Activated naive CD8-positive, alpha-beta T cell treated with anti-CD3 and anti-CD28 coated beads for 36 hours (primary cell): ENCODE measurements around the gene MAGEB6. TPM values are rescaled to one million over a fixed set of nuclear protein-coding genes. Genes with fewer than 3 reads are reported as not detected.
"Not testable (repeated sequence)": the region's sequence is repeated elsewhere in the genome, so short reads cannot be mapped to it uniquely, and the experiment has no call there.

ENCODE experiments used
- DNase-seq: peaks from one replicate; pipeline ENCODE4 v3.0.0; 2021
- H3K27ac Mint-ChIP-seq: one replicate; pipeline ENCODE4 v1.8.0; 2022; ENCODE audit warnings: mild to moderate bottlenecking, moderate library complexity, mixed read lengths
- H3K27me3 Mint-ChIP-seq: one replicate; pipeline ENCODE4 v1.8.0; 2022; ENCODE audit warnings: mild to moderate bottlenecking, mixed read lengths
- H3K36me3 Mint-ChIP-seq: one replicate; pipeline ENCODE4 v1.8.0; 2021; ENCODE audit warnings: mild to moderate bottlenecking, mixed read lengths
- H3K4me1 Mint-ChIP-seq: one replicate; pipeline ENCODE4 v1.8.0; 2021; ENCODE audit warnings: mixed read lengths
- H3K4me3 Mint-ChIP-seq: one replicate; pipeline ENCODE4 v1.8.0; 2022; ENCODE audit warnings: mild to moderate bottlenecking, moderate library complexity, mixed read lengths
- H3K9me3 Mint-ChIP-seq: one replicate; pipeline ENCODE4 v1.8.0; 2022; ENCODE audit warnings: mixed read lengths
- total RNA-seq, 2 experiments: library from RNA; stranded (reverse); gene quantifications; one replicate each; pipeline ENCODE4 v1.2.3, GENCODE V29; 2021

MAGEB6 gene, protein sequence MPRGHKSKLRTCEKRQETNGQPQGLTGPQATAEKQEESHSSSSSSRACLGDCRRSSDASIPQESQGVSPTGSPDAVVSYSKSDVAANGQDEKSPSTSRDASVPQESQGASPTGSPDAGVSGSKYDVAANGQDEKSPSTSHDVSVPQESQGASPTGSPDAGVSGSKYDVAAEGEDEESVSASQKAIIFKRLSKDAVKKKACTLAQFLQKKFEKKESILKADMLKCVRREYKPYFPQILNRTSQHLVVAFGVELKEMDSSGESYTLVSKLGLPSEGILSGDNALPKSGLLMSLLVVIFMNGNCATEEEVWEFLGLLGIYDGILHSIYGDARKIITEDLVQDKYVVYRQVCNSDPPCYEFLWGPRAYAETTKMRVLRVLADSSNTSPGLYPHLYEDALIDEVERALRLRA
- not detected for total RNA-seq

DNA sequence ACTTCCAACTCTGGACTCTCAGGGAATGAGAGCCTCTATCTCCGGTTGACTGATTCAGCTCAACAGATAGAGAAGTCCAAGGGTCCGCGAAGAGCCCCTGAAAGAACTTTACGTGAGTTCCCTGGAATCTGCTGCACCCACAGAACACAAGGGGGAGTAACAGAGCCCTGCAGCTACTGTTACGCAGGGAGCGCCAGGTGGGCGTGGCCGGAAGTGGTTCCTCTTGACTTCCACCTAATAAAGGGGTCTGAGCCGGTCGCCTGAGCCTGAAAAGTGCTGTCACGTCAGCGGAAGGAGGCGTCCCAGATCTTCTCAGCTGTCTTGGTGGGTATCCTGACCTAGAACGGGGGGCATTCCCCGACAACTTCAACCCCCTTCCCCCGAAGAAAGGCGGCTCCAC lies at the start of gene MAGEB6:
Gene MAGEB6, plus strand, starts transcription at position 237 of the 400 bp plus-strand sequence. CDS start 1,407 bp downstream, outside the sequence.
- Mint-ChIP-seq H3K4me3 (no peak within 1 kb of the TSS), H3K36me3 (no peaks in the 10 kb centered on the region), H3K27ac (no peak within 1 kb of the TSS), H3K9me3 (no peaks in the 10 kb centered on the region), H3K4me1 (no peaks in the 10 kb centered on the region), H3K27me3 (no peaks in the 10 kb centered on the region)
- DNase-seq: no peak

DNA sequence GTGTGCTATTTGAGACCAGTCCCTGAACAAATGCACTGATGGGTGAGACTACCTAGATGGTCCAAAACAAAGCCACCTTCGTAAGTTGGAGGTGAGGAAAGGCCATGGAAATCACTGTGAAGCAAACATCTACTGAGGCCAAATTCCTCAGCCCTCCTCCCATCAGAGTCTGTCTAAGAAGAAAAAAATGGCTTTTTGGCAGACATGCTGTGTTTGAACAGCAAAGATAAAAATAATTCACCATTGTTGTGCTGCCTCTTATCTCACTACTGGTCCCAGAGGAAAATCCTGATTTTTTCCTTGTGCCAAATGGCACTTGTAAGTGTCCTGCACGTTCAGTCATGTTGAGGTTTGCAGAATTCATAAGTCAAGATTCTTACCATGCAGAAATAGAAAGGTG lies 46.2 kb upstream of the MAGEB6 start:
- H3K9me3 Mint-ChIP-seq: no peaks in the 10 kb centered on the region

DNA sequence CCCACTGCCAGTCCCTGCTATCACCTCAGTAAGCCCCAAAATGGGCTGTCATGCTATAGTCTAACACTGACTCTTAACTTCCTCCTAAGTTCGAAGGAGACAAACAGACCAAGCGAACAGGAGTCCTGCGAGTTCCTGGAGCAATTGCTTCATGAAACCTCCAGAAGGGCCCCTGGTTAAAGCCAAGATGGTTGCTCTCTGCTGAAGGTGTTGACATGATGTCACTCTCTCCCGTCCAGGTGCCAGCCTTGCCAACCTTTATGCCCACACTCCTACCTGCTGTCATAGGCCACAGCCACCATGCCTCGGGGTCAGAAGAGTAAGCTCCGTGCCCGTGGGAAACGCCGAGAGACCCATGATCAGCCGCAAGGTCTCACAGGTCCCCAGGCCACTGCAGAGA lies 31.9 kb upstream of the MAGEB6 start, which contains the start of gene MAGEB6B:
Gene MAGEB6B, plus strand, starts transcription at position 301 of the 400 bp plus-strand sequence. Its CDS starts 0 bp downstream, at position 301.
- DNase-seq: no peak
- no peak within 1 kb of the TSS for H3K4me3 Mint-ChIP-seq
- no peak within 1 kb of the TSS for H3K27ac Mint-ChIP-seq
- no peaks in the 10 kb centered on the region for H3K36me3 Mint-ChIP-seq
- H3K4me1 Mint-ChIP-seq: no peaks in the 10 kb centered on the region
- no peaks in the 10 kb centered on the region for H3K27me3 Mint-ChIP-seq
- H3K9me3 Mint-ChIP-seq: no peaks in the 10 kb centered on the region

More for the DNA sequence above, 46.2 kb upstream of the MAGEB6 start:
- no peaks in the 10 kb centered on the region for H3K36me3 Mint-ChIP-seq
- H3K27ac Mint-ChIP-seq: no peak overlapping the region
- H3K4me3 Mint-ChIP-seq: no peak overlapping the region
- no peaks in the 10 kb centered on the region for H3K4me1 Mint-ChIP-seq
- no peak for DNase-seq
- H3K27me3 Mint-ChIP-seq: no peaks in the 10 kb centered on the region

DNA sequence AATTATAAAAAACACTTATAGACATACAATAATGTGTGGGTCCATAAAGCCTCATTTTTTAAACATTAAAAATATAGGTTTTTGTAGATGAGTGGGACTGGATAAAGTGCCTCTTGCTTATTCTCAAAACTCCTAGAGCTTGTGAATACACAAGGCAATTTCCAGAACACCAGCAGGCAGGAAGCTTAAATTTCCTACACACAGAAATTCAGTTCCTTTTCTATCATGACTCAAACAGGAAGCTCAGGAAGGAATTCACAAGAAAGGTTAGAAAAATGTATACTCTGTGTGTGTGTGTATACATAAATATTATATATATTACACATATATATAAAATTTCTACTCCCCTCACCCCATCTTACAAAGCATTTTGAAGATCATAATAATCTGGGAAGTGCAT lies 11.3 kb downstream of the MAGEB6 start:
- Mint-ChIP-seq H3K27ac (no peak overlapping the region), H3K27me3 (no peaks in the 10 kb centered on the region), H3K4me3 (no peak overlapping the region), H3K9me3 (no peaks in the 10 kb centered on the region), H3K36me3 (no peaks in the 10 kb centered on the region), H3K4me1 (no peaks in the 10 kb centered on the region)
- DNase-seq: no peak

DNA sequence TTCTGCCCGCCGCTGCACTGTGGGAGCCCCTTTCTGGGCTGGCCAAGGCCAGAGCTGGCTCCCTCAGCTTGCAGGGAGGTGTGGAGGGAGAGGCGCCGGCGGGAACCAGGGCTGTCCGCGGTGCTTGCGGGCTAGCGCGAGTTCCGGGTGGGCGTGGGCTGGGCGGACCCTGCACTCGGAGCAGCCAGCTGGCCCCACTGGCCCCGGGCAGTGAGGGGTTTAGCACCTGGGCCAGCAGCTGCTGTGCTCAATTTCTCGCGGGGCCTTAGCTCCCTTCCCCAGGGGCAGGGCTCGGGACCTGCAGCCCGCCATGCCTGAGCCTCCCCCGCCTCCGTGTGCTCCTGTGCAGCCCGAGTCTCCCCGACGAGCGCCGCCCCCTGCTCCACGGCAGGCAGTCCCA lies 12.5 kb downstream of the MAGEB6 start:
- not testable (repeated sequence) for H3K27ac Mint-ChIP-seq, H3K27me3 Mint-ChIP-seq, H3K9me3 Mint-ChIP-seq, H3K4me3 Mint-ChIP-seq, H3K4me1 Mint-ChIP-seq, H3K36me3 Mint-ChIP-seq, DNase-seq

DNA sequence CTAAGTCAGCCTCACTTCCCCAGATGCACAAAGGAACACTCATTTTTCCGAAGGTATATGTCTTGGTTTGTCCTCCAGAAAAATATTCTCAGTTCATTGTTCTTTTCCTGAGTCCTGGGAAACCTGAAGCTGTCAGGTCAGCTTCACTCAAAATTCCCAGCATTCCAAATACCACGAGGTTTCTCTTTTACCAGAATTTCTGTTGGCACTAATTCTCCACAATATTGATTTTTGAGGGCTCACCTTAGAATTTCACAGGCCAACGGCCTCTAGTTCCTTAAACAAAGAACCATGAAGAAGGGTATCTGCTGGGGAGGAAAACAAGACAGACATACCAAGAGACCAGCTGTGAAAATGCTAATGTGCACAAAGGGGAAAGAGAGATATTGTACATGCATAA lies 15.8 kb downstream of the MAGEB6 start:
- no peak for DNase-seq
- no peak overlapping the region for H3K27ac Mint-ChIP-seq
- H3K4me1 Mint-ChIP-seq: no peaks in the 10 kb centered on the region
- no peaks in the 10 kb centered on the region for H3K27me3 Mint-ChIP-seq
- no peak overlapping the region for H3K4me3 Mint-ChIP-seq
- H3K9me3 Mint-ChIP-seq: no peaks in the 10 kb centered on the region
- no peaks in the 10 kb centered on the region for H3K36me3 Mint-ChIP-seq

DNA sequence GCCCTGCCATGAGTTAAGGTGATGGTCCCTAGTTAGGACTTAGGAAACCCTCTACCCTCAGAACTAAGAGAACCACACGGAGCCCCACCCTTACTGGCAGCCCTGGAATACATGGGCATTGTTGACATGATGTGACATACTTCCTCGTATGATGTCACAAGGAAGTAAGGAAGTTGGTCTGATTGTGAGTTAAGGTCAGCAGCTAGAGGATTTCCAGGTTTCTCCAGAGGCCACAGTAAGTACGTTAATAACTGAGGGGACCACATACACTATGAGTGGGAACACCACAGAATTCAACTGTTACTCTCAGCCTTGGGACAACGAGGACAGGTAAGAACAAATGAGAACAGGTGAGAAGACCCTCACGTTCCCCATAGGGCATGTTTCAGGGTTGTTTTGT lies 23.6 kb downstream of the MAGEB6 start, which contains the start of gene MAGEB5:
Gene MAGEB5, plus strand, starts transcription at position 301 of the 400 bp plus-strand sequence. CDS start 1,133 bp downstream, outside the sequence.
- H3K27me3 Mint-ChIP-seq: no peaks in the 10 kb centered on the region
- no peaks in the 10 kb centered on the region for H3K9me3 Mint-ChIP-seq
- H3K36me3 Mint-ChIP-seq: no peaks in the 10 kb centered on the region
- H3K4me1 Mint-ChIP-seq: no peaks in the 10 kb centered on the region
- H3K4me3 Mint-ChIP-seq: no peak within 1 kb of the TSS
- no peak for DNase-seq
- H3K27ac Mint-ChIP-seq: no peak within 1 kb of the TSS

DNA sequence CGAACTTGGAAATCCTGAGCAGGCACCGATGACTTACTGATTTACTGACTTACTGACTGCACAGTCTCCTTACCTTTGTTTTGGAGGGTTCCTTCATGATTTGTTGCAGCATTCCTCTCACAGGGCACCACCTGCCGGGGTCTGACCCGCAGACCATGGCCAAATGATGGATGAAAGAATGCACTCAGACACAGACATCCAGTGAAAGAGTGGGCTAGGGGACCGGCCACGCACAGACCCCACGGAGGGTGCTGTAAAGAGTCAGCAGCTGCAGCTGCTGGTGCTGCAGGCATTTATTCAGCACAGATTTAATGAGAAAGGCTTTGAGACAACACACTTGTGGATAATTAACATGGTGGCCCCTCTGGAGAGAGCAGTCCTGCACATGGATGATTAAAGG lies 27.1 kb downstream of the MAGEB6 start:
- H3K4me1 Mint-ChIP-seq: no peaks in the 10 kb centered on the region
- DNase-seq: no peak
- no peaks in the 10 kb centered on the region for H3K27me3 Mint-ChIP-seq
- H3K27ac Mint-ChIP-seq: no peak overlapping the region
- no peaks in the 10 kb centered on the region for H3K36me3 Mint-ChIP-seq
- no peak overlapping the region for H3K4me3 Mint-ChIP-seq
- no peaks in the 10 kb centered on the region for H3K9me3 Mint-ChIP-seq

DNA sequence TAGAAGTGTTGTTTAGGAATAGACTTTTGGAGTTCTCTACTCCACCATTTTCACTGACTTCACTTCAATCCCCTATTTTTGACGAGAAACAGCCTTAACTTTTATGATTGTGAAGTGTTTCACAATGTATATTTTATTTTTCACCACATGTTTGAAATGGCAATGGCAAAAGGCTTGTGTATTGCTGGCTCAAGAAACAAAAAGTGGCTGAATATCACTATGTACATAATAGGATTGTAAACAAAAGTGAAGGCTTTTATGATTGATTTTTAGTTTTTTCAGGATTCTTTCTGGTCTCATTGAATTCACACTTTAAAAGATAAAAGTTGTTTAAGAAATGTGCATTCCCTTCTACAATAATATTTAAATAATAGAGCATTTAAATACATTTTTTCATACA lies 41.9 kb downstream of the MAGEB6 start:
- peaks cover 2% of the 10 kb centered on the region for H3K9me3 Mint-ChIP-seq
- no peak overlapping the region for H3K4me3 Mint-ChIP-seq

More for the DNA sequence above, 41.9 kb downstream of the MAGEB6 start:
- Mint-ChIP-seq H3K27me3 (no peaks in the 10 kb centered on the region), H3K4me1 (no peaks in the 10 kb centered on the region), H3K36me3 (no peaks in the 10 kb centered on the region), H3K27ac (no peak overlapping the region)
- DNase-seq: no peak

Other genes starting within 250 kb of the MAGEB6 start
- not detected for gene MAGEB18, start 54.1 kb upstream of the MAGEB6 start, total RNA-seq
- not detected for gene MAGEB6B, start 31.8 kb upstream of the MAGEB6 start, total RNA-seq
- not detected for gene MAGEB5, start 23.7 kb downstream of the MAGEB6 start, total RNA-seq